ENCODE results near the gene MMADHC. TPM values are rescaled to one million over a fixed set of nuclear protein-coding genes. Genes with fewer than 3 reads are reported as not detected.

MMADHC gene
- total and polyA plus RNA-seq, 10 donors = 38.0 to 85.6 (median 66.2) TPM

- TF ChIP-seq POLR2AphosphoS5 (IDR thresholded peaks at IDR 0.05) = no peak
- no peak for TF ChIP-seq CTCF (IDR thresholded peaks at IDR 0.05 in 8 of 11, conservative IDR thresholded peaks at IDR 0.05 in 3 of 11)
- TF ChIP-seq POLR2A (IDR thresholded peaks at IDR 0.05) = no peak
- no peak for DNase-seq
- intact Hi-C loops (cut with DNase I; ENCODE audit: low total_unique reads) = no loop called here
These were observed 43.7 kb downstream of the MMADHC start for GRCh38 chr2:149543845-149544244.

GRCh38 chr2:149540138-149540537, 47.4 kb downstream of the MMADHC start:
- Histone ChIP-seq H3K27me3 (replicated peaks in 1 of 7) (no peaks in the 10 kb centered on the region), H3K4me1 (no peaks in the 10 kb centered on the region), H3K9me3 (no peaks in the 10 kb centered on the region), H3K27ac (no peak overlapping the region), H3K36me3 (no peaks in the 10 kb centered on the region), H3K4me3 (no peak overlapping the region)
- 78 to 93% (median 86%) methylated on average over 5 of the region's 5 CpGs for WGBS, 5 donors
- no peak for DNase-seq
- TF ChIP-seq POLR2AphosphoS5 (IDR thresholded peaks at IDR 0.05) (no peak), CTCF (IDR thresholded peaks at IDR 0.05 in 8 of 11, conservative IDR thresholded peaks at IDR 0.05 in 3 of 11) (no peak), POLR2A (IDR thresholded peaks at IDR 0.05) (no peak)
- intact Hi-C loops (cut with DNase I; ENCODE audit: low total_unique reads) = no loop called here

More at GRCh38 chr2:149543845-149544244, 43.7 kb downstream of the MMADHC start:
- WGBS, 5 donors = 87 to 98% (median 95%) methylated on average over 1 of the region's 1 CpG
- Histone ChIP-seq H3K27me3 (replicated peaks in 1 of 7) (no peaks in the 10 kb centered on the region), H3K4me3 (no peak overlapping the region), H3K27ac (no peak overlapping the region), H3K9me3 (no peaks in the 10 kb centered on the region), H3K36me3 (no peaks in the 10 kb centered on the region), H3K4me1 (no peaks in the 10 kb centered on the region)

- no peak overlapping the region for H3K4me3 ChIP-seq
These were observed 49.3 kb downstream of the MMADHC start for GRCh38 chr2:149538138-149538833.

More at GRCh38 chr2:149538138-149538833, 49.3 kb downstream of the MMADHC start:
- DNase-seq = no peak
- no peaks in the 10 kb centered on the region for H3K4me1 ChIP-seq
- H3K36me3 ChIP-seq = no peaks in the 10 kb centered on the region
- H3K27ac ChIP-seq = no peak overlapping the region
- WGBS, 5 donors = 72 to 81% (median 78%) methylated on average over 8 of the region's 8 CpGs
- H3K9me3 ChIP-seq = no peaks in the 10 kb centered on the region
- no peaks in the 10 kb centered on the region for H3K27me3 ChIP-seq (replicated peaks in 1 of 7)
- TF ChIP-seq CTCF (IDR thresholded peaks at IDR 0.05 in 8 of 11, conservative IDR thresholded peaks at IDR 0.05 in 3 of 11) (no peak), POLR2A (IDR thresholded peaks at IDR 0.05) (no peak), POLR2AphosphoS5 (IDR thresholded peaks at IDR 0.05) (no peak)
- intact Hi-C loops (cut with DNase I; ENCODE audit: low total_unique reads) = no loop called here
